Adrenal gland (tissue), 5 donors: ENCODE measurements around the gene KCNIP3.

Experiments used
- POLR2A ChIP-seq, 2 donors: fragments of 450-650 bp; IDR thresholded peaks; one replicate each; pipeline ENCODE4 v1.6.1; 2017; ENCODE audit warnings: antibody characterized with exemption in 2 of 2, mild to moderate bottlenecking in 2 of 2, moderate library complexity in 1 of 2
- TF ChIP-seq, protein P1 (sequence below), 6 experiments: fragments of 450-650 bp in 4 of 6; fragments of 200-600 bp in 2 of 6; sonication (generic) in 1 of 6; IDR thresholded peaks; 1 replicate in 5 of 6; 2 replicates in 1 of 6; pipeline versions ENCODE4 v1.5.1 to v1.8.0; 2016 to 2021; ENCODE audit warnings: antibody characterized with exemption in 6 of 6, mild to moderate bottlenecking in 2 of 6, moderate library complexity in 1 of 6
- donor health status: DM: no; HTN: no; CAD: no.

- no peak for TF ChIP-seq POLR2A (IDR thresholded peaks at IDR 0.05)
- TF ChIP-seq, protein P1, sequence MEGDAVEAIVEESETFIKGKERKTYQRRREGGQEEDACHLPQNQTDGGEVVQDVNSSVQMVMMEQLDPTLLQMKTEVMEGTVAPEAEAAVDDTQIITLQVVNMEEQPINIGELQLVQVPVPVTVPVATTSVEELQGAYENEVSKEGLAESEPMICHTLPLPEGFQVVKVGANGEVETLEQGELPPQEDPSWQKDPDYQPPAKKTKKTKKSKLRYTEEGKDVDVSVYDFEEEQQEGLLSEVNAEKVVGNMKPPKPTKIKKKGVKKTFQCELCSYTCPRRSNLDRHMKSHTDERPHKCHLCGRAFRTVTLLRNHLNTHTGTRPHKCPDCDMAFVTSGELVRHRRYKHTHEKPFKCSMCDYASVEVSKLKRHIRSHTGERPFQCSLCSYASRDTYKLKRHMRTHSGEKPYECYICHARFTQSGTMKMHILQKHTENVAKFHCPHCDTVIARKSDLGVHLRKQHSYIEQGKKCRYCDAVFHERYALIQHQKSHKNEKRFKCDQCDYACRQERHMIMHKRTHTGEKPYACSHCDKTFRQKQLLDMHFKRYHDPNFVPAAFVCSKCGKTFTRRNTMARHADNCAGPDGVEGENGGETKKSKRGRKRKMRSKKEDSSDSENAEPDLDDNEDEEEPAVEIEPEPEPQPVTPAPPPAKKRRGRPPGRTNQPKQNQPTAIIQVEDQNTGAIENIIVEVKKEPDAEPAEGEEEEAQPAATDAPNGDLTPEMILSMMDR (IDR thresholded peaks at IDR 0.05) = no peak
Measured at GRCh38 chr2:95289253-95289652, 7.9 kb upstream of the KCNIP3 start.
